Heart left ventricle (tissue), 13 donors: ENCODE results near the gene RAB3D.

Source experiments
- CTCF ChIP-seq, 12 donors: fragments of 200-600 bp; sonication (generic) in 4 of 12; IDR thresholded peaks; one replicate each; pipeline versions ENCODE4 v1.5.0 to v1.8.0; 2018 to 2022; ENCODE audit warnings: antibody characterized with exemption in 12 of 12, mild to moderate bottlenecking in 5 of 12
- POLR2A ChIP-seq, 2 donors: fragments of 450-650 bp; IDR thresholded peaks; one replicate each; pipeline ENCODE4 v1.6.1; 2017; ENCODE audit warnings: antibody characterized with exemption in 2 of 2, mild to moderate bottlenecking in 2 of 2, moderate library complexity in 2 of 2
- donor health status: ischemic (EF 13 %, LVEDD 7.1; RV severe dilation, severe dysfunction).
- donor health status: DM: no; HTN: yes; CAD: no.
- donor health status: DM: no; HTN: no; CAD: no.
- donor health status: ischemic (EF 25% LVEDD 6.9; RV normal size, moderate dysfunction).
- donor health status: ischemic (EF 25% LVEDD 5.7; RV mildly dilated, moderate dysfunction).
- donor health status: ischemic (EF 35%, LVEDD 5.7; RV mildly dilated, moderate dysfunction).
- donor health status: nonischemic (EF 11% LVEDD 7.7; RV severe dilation, severe dysfunction).
- donor health status: DM: yes; HTN: yes; CAD: no.
- donor health status: PGD.
- donor health status: ischemic (EF 29% LVEDD 5.4; RV normal size, mild dysfunction).
- donor health status: nonischemic (EF 23%, LVEDD 6.1; RV moderate dilation, normal function).

- TF ChIP-seq CTCF (IDR thresholded peaks at IDR 0.05) (no peak), POLR2A (IDR thresholded peaks at IDR 0.05) (no peak)
Observed at GRCh38 chr19:11324748-11325389, 14.6 kb downstream of the RAB3D start.
